Measurements from ENCODE around the gene MRC2.

DNA sequence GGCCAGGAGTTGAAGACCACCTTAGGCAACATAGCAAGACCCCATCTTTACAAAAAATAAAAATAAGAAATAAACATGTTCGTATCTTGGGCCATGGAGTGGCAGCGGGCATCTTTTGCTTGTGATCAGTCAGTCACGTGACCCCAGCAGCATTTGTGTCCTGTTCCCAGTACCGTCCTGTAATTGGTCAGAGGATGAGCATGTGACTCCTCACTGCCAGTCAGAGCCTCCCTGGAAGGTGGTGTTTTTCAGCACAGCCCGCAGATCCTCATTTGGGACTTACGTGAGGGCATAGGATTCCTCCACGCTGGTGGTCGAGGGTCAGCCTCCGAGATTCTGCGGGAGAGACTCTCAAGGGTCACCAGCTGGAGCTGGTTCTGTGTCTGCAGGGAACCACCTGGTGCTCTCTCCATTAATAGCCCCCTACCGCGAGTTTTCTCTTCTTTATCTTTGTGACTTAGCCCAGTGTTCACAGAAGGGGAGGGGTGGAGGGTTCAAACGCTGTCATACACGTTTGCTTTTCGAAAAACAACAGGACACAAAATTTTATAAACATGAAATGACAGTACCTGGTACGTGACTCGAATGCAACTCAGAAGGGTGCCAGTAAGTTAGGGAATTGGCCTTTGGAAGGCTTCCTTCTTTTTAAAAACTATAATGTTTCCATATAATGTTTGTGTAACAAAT is 17.2 kb downstream of the MRC2 start:
- TF ChIP-seq POLR2AphosphoS5 (IDR thresholded peaks at IDR 0.05) (no peak), POLR2A (IDR thresholded peaks at IDR 0.05) (no peak)
- TF ChIP-seq, protein P1, sequence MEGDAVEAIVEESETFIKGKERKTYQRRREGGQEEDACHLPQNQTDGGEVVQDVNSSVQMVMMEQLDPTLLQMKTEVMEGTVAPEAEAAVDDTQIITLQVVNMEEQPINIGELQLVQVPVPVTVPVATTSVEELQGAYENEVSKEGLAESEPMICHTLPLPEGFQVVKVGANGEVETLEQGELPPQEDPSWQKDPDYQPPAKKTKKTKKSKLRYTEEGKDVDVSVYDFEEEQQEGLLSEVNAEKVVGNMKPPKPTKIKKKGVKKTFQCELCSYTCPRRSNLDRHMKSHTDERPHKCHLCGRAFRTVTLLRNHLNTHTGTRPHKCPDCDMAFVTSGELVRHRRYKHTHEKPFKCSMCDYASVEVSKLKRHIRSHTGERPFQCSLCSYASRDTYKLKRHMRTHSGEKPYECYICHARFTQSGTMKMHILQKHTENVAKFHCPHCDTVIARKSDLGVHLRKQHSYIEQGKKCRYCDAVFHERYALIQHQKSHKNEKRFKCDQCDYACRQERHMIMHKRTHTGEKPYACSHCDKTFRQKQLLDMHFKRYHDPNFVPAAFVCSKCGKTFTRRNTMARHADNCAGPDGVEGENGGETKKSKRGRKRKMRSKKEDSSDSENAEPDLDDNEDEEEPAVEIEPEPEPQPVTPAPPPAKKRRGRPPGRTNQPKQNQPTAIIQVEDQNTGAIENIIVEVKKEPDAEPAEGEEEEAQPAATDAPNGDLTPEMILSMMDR (IDR thresholded peaks at IDR 0.05) = no peak

All from gastroesophageal sphincter (tissue), 3 donors.